ENCODE results near the gene TIPIN.

The TIPIN gene

DNA sequence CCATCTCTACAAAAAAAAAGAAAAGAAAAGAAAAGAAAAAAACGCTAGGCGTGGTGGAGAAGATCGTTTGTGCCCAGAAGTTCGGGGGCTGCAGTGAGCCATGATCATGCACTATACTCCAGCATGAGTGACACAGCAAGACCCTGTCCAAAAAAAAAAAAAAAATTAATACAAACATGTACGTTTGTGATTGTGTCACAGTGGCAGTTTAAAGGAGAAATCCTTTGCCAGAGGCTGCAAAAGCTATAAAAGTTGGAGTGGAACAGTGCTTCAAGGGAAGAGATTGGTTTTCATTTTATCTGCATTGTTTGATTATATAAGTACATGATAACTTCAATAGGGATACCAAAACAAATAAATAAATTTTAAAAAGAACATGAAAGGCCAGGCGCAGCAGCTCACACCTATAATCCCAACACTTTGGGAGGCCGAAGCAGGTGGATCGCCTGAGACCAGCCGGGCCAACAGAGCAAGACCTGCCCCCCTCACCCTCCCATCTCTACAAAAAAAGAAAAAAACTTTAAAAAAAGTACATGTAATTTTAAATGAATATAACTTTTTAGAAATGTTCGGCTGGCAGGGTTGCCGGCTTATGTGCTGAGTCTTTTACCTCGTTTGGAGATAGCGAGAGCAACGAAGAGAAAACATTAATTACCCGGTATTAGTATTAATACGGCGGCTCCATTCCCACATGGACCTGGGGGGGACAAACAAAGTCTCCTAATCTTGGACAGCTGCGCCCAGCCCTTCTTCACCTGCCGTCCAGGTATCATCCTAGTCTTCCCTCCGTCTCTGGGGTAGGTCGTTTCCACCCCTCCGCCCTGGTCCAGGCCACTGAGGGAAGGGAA is 63.7 kb downstream of the TIPIN start (continued):
- TF ChIP-seq, protein P1, sequence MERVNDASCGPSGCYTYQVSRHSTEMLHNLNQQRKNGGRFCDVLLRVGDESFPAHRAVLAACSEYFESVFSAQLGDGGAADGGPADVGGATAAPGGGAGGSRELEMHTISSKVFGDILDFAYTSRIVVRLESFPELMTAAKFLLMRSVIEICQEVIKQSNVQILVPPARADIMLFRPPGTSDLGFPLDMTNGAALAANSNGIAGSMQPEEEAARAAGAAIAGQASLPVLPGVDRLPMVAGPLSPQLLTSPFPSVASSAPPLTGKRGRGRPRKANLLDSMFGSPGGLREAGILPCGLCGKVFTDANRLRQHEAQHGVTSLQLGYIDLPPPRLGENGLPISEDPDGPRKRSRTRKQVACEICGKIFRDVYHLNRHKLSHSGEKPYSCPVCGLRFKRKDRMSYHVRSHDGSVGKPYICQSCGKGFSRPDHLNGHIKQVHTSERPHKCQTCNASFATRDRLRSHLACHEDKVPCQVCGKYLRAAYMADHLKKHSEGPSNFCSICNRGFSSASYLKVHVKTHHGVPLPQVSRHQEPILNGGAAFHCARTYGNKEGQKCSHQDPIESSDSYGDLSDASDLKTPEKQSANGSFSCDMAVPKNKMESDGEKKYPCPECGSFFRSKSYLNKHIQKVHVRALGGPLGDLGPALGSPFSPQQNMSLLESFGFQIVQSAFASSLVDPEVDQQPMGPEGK (tag by site-specific recombination; IDR thresholded peaks at IDR 0.05), result 0 out of 2 replicates have a peak, but pooled peaks have one; percentile 11
- TF ChIP-seq ZBTB8A (tag by site-specific recombination; IDR thresholded peaks at IDR 0.05) (peak; percentile 3; the same call in 1 of the 2 replicates), TCF7L2 (IDR thresholded peaks at IDR 0.05; ENCODE audit: borderline replicate concordance, low read depth, low read length) (0 out of 2 replicates have a peak, but pooled peaks have one; percentile 57), ZNF184 (tag by site-specific recombination; IDR thresholded peaks at IDR 0.05) (no peak), ZBTB20 (tag by site-specific recombination; IDR thresholded peaks at IDR 0.05) (peak; percentile 28), ZEB2 (tag by site-specific recombination; IDR thresholded peaks at IDR 0.05) (peak; percentile 60), ZNF223 (tag by site-specific recombination; IDR thresholded peaks at IDR 0.05) (0 out of 2 replicates have a peak, but pooled peaks have one; percentile 18), ZBTB1 (tag by site-specific recombination; IDR thresholded peaks at IDR 0.05) (0 out of 2 replicates have a peak, but pooled peaks have one; percentile 11), ZNF175 (tag by site-specific recombination; IDR thresholded peaks at IDR 0.05) (no peak), KLF8 (tag by site-specific recombination; IDR thresholded peaks at IDR 0.05) (peak; percentile 63; the same call in 1 of the 2 replicates), ZNF335 (tag by site-specific recombination; conservative IDR thresholded peaks at IDR 0.05) (peak; percentile 88), ZNF600 (tag by site-specific recombination; IDR thresholded peaks at IDR 0.05) (peak; percentile 71), SP3 (tag by site-specific recombination; IDR thresholded peaks at IDR 0.05) (peak; percentile 24), ZNF48 (tag by site-specific recombination; IDR thresholded peaks at IDR 0.05) (no peak), GFI1B (tag by site-specific recombination; IDR thresholded peaks at IDR 0.05) (0 out of 2 replicates have a peak, but pooled peaks have one; percentile 27), OSR2 (tag by site-specific recombination; IDR thresholded peaks at IDR 0.05) (peak; percentile 46; the same call in 1 of the 2 replicates), ZIC2 (tag by site-specific recombination; IDR thresholded peaks at IDR 0.05) (no peak), SP2 (tag by site-specific recombination; IDR thresholded peaks at IDR 0.05) (peak; percentile 34)
- TF ChIP-seq, protein P2, sequence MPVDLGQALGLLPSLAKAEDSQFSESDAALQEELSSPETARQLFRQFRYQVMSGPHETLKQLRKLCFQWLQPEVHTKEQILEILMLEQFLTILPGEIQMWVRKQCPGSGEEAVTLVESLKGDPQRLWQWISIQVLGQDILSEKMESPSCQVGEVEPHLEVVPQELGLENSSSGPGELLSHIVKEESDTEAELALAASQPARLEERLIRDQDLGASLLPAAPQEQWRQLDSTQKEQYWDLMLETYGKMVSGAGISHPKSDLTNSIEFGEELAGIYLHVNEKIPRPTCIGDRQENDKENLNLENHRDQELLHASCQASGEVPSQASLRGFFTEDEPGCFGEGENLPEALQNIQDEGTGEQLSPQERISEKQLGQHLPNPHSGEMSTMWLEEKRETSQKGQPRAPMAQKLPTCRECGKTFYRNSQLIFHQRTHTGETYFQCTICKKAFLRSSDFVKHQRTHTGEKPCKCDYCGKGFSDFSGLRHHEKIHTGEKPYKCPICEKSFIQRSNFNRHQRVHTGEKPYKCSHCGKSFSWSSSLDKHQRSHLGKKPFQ (tag by site-specific recombination; IDR thresholded peaks at IDR 0.05), result peak; percentile 48
- TF ChIP-seq, protein P3, sequence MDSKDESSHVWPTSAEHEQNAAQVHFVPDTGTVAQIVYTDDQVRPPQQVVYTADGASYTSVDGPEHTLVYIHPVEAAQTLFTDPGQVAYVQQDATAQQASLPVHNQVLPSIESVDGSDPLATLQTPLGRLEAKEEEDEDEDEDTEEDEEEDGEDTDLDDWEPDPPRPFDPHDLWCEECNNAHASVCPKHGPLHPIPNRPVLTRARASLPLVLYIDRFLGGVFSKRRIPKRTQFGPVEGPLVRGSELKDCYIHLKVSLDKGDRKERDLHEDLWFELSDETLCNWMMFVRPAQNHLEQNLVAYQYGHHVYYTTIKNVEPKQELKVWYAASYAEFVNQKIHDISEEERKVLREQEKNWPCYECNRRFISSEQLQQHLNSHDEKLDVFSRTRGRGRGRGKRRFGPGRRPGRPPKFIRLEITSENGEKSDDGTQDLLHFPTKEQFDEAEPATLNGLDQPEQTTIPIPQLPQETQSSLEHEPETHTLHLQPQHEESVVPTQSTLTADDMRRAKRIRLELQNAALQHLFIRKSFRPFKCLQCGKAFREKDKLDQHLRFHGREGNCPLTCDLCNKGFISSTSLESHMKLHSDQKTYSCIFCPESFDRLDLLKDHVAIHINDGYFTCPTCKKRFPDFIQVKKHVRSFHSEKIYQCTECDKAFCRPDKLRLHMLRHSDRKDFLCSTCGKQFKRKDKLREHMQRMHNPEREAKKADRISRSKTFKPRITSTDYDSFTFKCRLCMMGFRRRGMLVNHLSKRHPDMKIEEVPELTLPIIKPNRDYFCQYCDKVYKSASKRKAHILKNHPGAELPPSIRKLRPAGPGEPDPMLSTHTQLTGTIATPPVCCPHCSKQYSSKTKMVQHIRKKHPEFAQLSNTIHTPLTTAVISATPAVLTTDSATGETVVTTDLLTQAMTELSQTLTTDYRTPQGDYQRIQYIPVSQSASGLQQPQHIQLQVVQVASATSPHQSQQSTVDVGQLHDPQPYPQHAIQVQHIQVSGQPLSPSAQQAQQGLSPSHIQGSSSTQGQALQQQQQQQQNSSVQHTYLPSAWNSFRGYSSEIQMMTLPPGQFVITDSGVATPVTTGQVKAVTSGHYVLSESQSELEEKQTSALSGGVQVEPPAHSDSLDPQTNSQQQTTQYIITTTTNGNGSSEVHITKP (tag by site-specific recombination; IDR thresholded peaks at IDR 0.05), result peak; percentile 94
- TF ChIP-seq, protein P4, sequence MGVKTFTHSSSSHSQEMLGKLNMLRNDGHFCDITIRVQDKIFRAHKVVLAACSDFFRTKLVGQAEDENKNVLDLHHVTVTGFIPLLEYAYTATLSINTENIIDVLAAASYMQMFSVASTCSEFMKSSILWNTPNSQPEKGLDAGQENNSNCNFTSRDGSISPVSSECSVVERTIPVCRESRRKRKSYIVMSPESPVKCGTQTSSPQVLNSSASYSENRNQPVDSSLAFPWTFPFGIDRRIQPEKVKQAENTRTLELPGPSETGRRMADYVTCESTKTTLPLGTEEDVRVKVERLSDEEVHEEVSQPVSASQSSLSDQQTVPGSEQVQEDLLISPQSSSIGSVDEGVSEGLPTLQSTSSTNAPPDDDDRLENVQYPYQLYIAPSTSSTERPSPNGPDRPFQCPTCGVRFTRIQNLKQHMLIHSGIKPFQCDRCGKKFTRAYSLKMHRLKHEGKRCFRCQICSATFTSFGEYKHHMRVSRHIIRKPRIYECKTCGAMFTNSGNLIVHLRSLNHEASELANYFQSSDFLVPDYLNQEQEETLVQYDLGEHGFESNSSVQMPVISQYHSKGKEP (tag by site-specific recombination; IDR thresholded peaks at IDR 0.05), result no peak; the same call in 1 of the 2 replicates
- TF ChIP-seq, protein P5, sequence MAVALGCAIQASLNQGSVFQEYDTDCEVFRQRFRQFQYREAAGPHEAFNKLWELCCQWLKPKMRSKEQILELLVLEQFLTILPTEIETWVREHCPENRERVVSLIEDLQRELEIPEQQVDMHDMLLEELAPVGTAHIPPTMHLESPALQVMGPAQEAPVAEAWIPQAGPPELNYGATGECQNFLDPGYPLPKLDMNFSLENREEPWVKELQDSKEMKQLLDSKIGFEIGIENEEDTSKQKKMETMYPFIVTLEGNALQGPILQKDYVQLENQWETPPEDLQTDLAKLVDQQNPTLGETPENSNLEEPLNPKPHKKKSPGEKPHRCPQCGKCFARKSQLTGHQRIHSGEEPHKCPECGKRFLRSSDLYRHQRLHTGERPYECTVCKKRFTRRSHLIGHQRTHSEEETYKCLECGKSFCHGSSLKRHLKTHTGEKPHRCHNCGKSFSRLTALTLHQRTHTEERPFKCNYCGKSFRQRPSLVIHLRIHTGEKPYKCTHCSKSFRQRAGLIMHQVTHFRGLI (tag by site-specific recombination; IDR thresholded peaks at IDR 0.05), result no peak
- TF ChIP-seq, protein P6, sequence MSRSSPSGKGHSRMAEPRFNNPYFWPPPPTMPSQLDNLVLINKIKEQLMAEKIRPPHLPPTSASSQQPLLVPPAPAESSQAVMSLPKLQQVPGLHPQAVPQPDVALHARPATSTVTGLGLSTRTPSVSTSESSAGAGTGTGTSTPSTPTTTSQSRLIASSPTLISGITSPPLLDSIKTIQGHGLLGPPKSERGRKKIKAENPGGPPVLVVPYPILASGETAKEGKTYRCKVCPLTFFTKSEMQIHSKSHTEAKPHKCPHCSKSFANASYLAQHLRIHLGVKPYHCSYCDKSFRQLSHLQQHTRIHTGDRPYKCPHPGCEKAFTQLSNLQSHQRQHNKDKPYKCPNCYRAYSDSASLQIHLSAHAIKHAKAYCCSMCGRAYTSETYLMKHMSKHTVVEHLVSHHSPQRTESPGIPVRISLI (tag by site-specific recombination; IDR thresholded peaks at IDR 0.05), result peak; percentile 69; the same call in 1 of the 2 replicates
